ENCODE results near the gene CALM3.

The CALM3 gene

GRCh38 chr19:46606681-46607447, 5.7 kb downstream of the CALM3 start:
- TF ChIP-seq CTCF (IDR thresholded peaks at IDR 0.05; ENCODE audit: insufficient read depth, low read length, missing control alignments): no peak
- ChIA-PET POLR2A (no interaction called here), CTCF (interaction anchor here (1.2 to 19.1 kb wide), 3 partner anchors 6 to 77 kb away, joined by 4 to 685 read pairs (median 117); partner anchors contain the start of gene DACT3)
- DNase-seq (ENCODE audit: low read depth, low spot score): no peak
- H3K4me3 ChIP-seq (ENCODE audit: low read depth, low read length): no peak overlapping the region

- POLR2A ChIA-PET: no interaction called here
- DNase-seq (ENCODE audit: low read depth, low spot score): no peak
- CTCF ChIA-PET: interaction anchor here (1.2 to 19.1 kb wide), 2 partner anchors 55 to 78 kb away, joined by 4 to 685 read pairs; partner anchors contain the start of gene DACT3
- no peak overlapping the region for H3K4me3 ChIP-seq (ENCODE audit: low read depth, low read length)
- no peak for TF ChIP-seq CTCF (IDR thresholded peaks at IDR 0.05; ENCODE audit: insufficient read depth, low read length, missing control alignments)
These were observed 6.3 kb downstream of the CALM3 start for GRCh38 chr19:46607448-46607841.

- DNase-seq (ENCODE audit: low read depth, low spot score): no peak
- ChIA-PET POLR2A (no interaction called here), CTCF (interaction anchor here (1.5 to 19.1 kb wide), 2 partner anchors 8 to 54 kb away, joined by 4 to 685 read pairs; partner anchors contain the start of gene DACT3)
- no peak for TF ChIP-seq CTCF (IDR thresholded peaks at IDR 0.05; ENCODE audit: insufficient read depth, low read length, missing control alignments)
- H3K4me3 ChIP-seq (ENCODE audit: low read depth, low read length): no peak overlapping the region
These were observed 7.0 kb downstream of the CALM3 start for GRCh38 chr19:46608178-46608577.

GRCh38 chr19:46608581-46609345, 7.6 kb downstream of the CALM3 start:
- DNase-seq (ENCODE audit: low read depth, low spot score): no peak
- POLR2A ChIA-PET: no interaction called here
- no peak for TF ChIP-seq CTCF (IDR thresholded peaks at IDR 0.05; ENCODE audit: insufficient read depth, low read length, missing control alignments)
- CTCF ChIA-PET: interaction anchor here (0.8 to 19.1 kb wide), 3 partner anchors 8 to 54 kb away, joined by 3 to 685 read pairs (median 4); partner anchors contain the start of gene DACT3
- H3K4me3 ChIP-seq (ENCODE audit: low read depth, low read length): no peak overlapping the region

GRCh38 chr19:46609511-46610412, 8.6 kb downstream of the CALM3 start:
- ChIA-PET CTCF (interaction anchor here (0.8 to 19.1 kb wide), 3 partner anchors 7 to 53 kb away, joined by 3 to 685 read pairs (median 4); partner anchors contain the start of gene DACT3), POLR2A (no interaction called here)
- no peak overlapping the region for H3K4me3 ChIP-seq (ENCODE audit: low read depth, low read length)
- no peak for TF ChIP-seq CTCF (IDR thresholded peaks at IDR 0.05; ENCODE audit: insufficient read depth, low read length, missing control alignments)
- no peak for DNase-seq (ENCODE audit: low read depth, low spot score)
